Neural progenitor cell (in vitro differentiated cells): ENCODE measurements around the gene IRF2BP2. TPM values are rescaled to one million over a fixed set of nuclear protein-coding genes. Genes with fewer than 3 reads are reported as not detected.

Experiments used
- DNase-seq: peaks from one replicate; pipeline ENCODE4 v3.0.0-alpha.2; 2016; ENCODE audit warnings: low spot score
- H2AFZ ChIP-seq: fragments of 200-600 bp; sonication (generic); replicated peaks from 2 replicates; pipeline ENCODE4 v1.6.1; 2016; ENCODE audit warnings: antibody characterized with exemption
- H3F3A ChIP-seq: fragments of 200-600 bp; sonication (generic); 2 replicates; pipeline ENCODE4 v1.6.1; 2016; ENCODE audit warnings: antibody characterized with exemption, low read depth
- H3K27ac ChIP-seq: fragments of 200-600 bp; sonication (generic); 2 replicates; pipeline ENCODE4 v1.5.1; 2016; ENCODE audit warnings: mild to moderate bottlenecking
- H3K27me3 ChIP-seq: fragments of 200-600 bp; sonication (generic); 2 replicates; pipeline ENCODE4 v1.6.1; 2016; ENCODE audit warnings: mild to moderate bottlenecking, moderate library complexity
- H3K36me3 ChIP-seq: fragments of 200-600 bp; sonication (generic); 2 replicates; pipeline ENCODE4 v1.5.1; 2016
- H3K4me1 ChIP-seq: fragments of 200-600 bp; sonication (generic); 2 replicates; pipeline ENCODE4 v1.6.1; 2016; ENCODE audit warnings: mixed run types
- H3K4me2 ChIP-seq: fragments of 200-600 bp; sonication (generic); 2 replicates; pipeline ENCODE4 v1.6.1; 2016
- H3K4me3 ChIP-seq: fragments of 200-600 bp; sonication (generic); 2 replicates; pipeline ENCODE4 v1.5.1; 2016
- H3K79me2 ChIP-seq: fragments of 200-600 bp; sonication (generic); 2 replicates; pipeline ENCODE4 v1.6.1; 2016; ENCODE audit warnings: low read depth
- H3K9ac ChIP-seq: fragments of 200-600 bp; sonication (generic); 2 replicates; pipeline ENCODE4 v1.6.1; 2016
- H3K9me3 ChIP-seq: fragments of 200-600 bp; sonication (generic); 2 replicates; pipeline ENCODE4 v1.5.1; 2016; ENCODE audit warnings: low read depth
- H4K20me1 ChIP-seq: fragments of 200-600 bp; sonication (generic); 2 replicates; pipeline ENCODE4 v1.6.1; 2016; ENCODE audit warnings: low read depth
- H3K27ac Mint-ChIP-seq: 3 replicates; pipeline ENCODE4 v1.8.0; 2021; ENCODE audit warnings: mixed read lengths
- H3K27me3 Mint-ChIP-seq: 2 replicates; pipeline ENCODE4 v1.8.0; 2022; ENCODE audit warnings: low read depth, mild to moderate bottlenecking, inconsistent platforms, moderate library complexity, mixed read lengths; ENCODE audit not compliant: insufficient read depth
- H3K36me3 Mint-ChIP-seq: 3 replicates; pipeline ENCODE4 v1.8.0; 2021; ENCODE audit warnings: mixed read lengths
- H3K4me1 Mint-ChIP-seq: 3 replicates; pipeline ENCODE4 v1.8.0; 2021; ENCODE audit warnings: mixed read lengths
- H3K4me3 Mint-ChIP-seq: 3 replicates; pipeline ENCODE4 v1.8.0; 2021; ENCODE audit warnings: mild to moderate bottlenecking, moderate library complexity, mixed read lengths
- H3K9me3 Mint-ChIP-seq: 3 replicates; pipeline ENCODE4 v1.8.0; 2020; ENCODE audit warnings: mixed read lengths
- CTCF ChIP-seq: fragments of 200-600 bp; sonication (generic); IDR thresholded peaks from 2 replicates; pipeline ENCODE4 v1.5.1; 2017; ENCODE audit warnings: antibody characterized with exemption, mild to moderate bottlenecking
- EZH2 ChIP-seq: fragments of 200-600 bp; sonication (generic); IDR thresholded peaks from 2 replicates; pipeline ENCODE4 v1.6.1; 2017; ENCODE audit warnings: antibody characterized with exemption, mild to moderate bottlenecking, moderate library complexity
- EZH2phosphoT487 ChIP-seq: fragments of 200-600 bp; sonication (generic); IDR thresholded peaks from 2 replicates; pipeline ENCODE4 v1.6.1; 2017; ENCODE audit warnings: antibody characterized with exemption
- total RNA-seq: library from RNA; depleted of rRNA; stranded (reverse); fragments of >200 nt; gene quantifications from 2 replicates; pipeline ENCODE4 v1.2.3, GENCODE V29; 2015; ENCODE audit warnings: low replicate concordance

Gene IRF2BP2
- total RNA-seq, 1 donor from 2014 or later = 22.9 TPM

- no peaks in the 10 kb centered on the region for H3K27me3 ChIP-seq
- peak overlapping the region; percentile 27 for H2AFZ ChIP-seq
- DNase-seq = no peak
- no peaks in the 10 kb centered on the region for H3F3A ChIP-seq
- no peaks in the 10 kb centered on the region for H3K79me2 ChIP-seq
- H3K9me3 ChIP-seq = no peaks in the 10 kb centered on the region
- no peak overlapping the region for H3K27ac ChIP-seq
- no peaks in the 10 kb centered on the region for H3K36me3 ChIP-seq
- H4K20me1 ChIP-seq = no peaks in the 10 kb centered on the region
- no peak overlapping the region for H3K9ac ChIP-seq
- Mint-ChIP-seq H3K27ac (no peak overlapping the region), H3K9me3 (no peaks in the 10 kb centered on the region), H3K27me3 (peaks cover 11% of the 10 kb centered on the region), H3K4me3 (no peak overlapping the region), H3K4me1 (peaks cover 14% of the 10 kb centered on the region), H3K36me3 (no peaks in the 10 kb centered on the region)
- H3K4me3 ChIP-seq = no peak overlapping the region
- TF ChIP-seq CTCF (no peak), EZH2phosphoT487 (no peak), EZH2 (no peak)
- H3K4me1 ChIP-seq = no peaks in the 10 kb centered on the region
- H3K4me2 ChIP-seq = no peak overlapping the region
Observed at GRCh38 chr1:234578735-234579134, 31.2 kb downstream of the IRF2BP2 start.

- no peak overlapping the region for H3K4me2 ChIP-seq
- H3K36me3 ChIP-seq = no peaks in the 10 kb centered on the region
- peaks cover 2% of the 10 kb centered on the region for H3K4me1 ChIP-seq
- Mint-ChIP-seq H3K27ac (no peak overlapping the region), H3K36me3 (no peaks in the 10 kb centered on the region), H3K4me3 (no peak overlapping the region), H3K4me1 (peaks cover 17% of the 10 kb centered on the region), H3K27me3 (peaks cover 11% of the 10 kb centered on the region), H3K9me3 (no peaks in the 10 kb centered on the region)
- no peaks in the 10 kb centered on the region for H3F3A ChIP-seq
- no peak overlapping the region for H3K27ac ChIP-seq
- H3K79me2 ChIP-seq = no peaks in the 10 kb centered on the region
- no peak overlapping the region for H2AFZ ChIP-seq
- H3K4me3 ChIP-seq = no peak overlapping the region
- no peak overlapping the region for H3K9ac ChIP-seq
- H4K20me1 ChIP-seq = no peaks in the 10 kb centered on the region
- TF ChIP-seq EZH2phosphoT487 (no peak), EZH2 (no peak), CTCF (no peak)
- no peak for DNase-seq
- H3K27me3 ChIP-seq = no peaks in the 10 kb centered on the region
- no peaks in the 10 kb centered on the region for H3K9me3 ChIP-seq
Observed at GRCh38 chr1:234578087-234578486, 31.9 kb downstream of the IRF2BP2 start.

- DNase-seq = no peak
- no peak overlapping the region for H3K27ac ChIP-seq
Observed at GRCh38 chr1:234573711-234574299, 36.2 kb downstream of the IRF2BP2 start.

More at GRCh38 chr1:234573711-234574299, 36.2 kb downstream of the IRF2BP2 start:
- H3K36me3 Mint-ChIP-seq = no peaks in the 10 kb centered on the region
- no peaks in the 10 kb centered on the region for H4K20me1 ChIP-seq
- no peak overlapping the region for H3K4me3 ChIP-seq
- H3K4me1 Mint-ChIP-seq = peaks cover 19% of the 10 kb centered on the region
- H3K27me3 ChIP-seq = no peaks in the 10 kb centered on the region
- no peaks in the 10 kb centered on the region for H3K9me3 Mint-ChIP-seq
- no peaks in the 10 kb centered on the region for H3K9me3 ChIP-seq
- no peak overlapping the region for H3K9ac ChIP-seq
- H3K4me3 Mint-ChIP-seq = no peak overlapping the region
- no peak overlapping the region for H3K4me2 ChIP-seq
- H3K27me3 Mint-ChIP-seq = peaks cover 6% of the 10 kb centered on the region
- H2AFZ ChIP-seq = no peak overlapping the region
- peaks cover 4% of the 10 kb centered on the region for H3K4me1 ChIP-seq
- TF ChIP-seq CTCF = no peak
- TF ChIP-seq EZH2 = no peak
- TF ChIP-seq EZH2phosphoT487 = no peak
- no peaks in the 10 kb centered on the region for H3F3A ChIP-seq
- no peaks in the 10 kb centered on the region for H3K36me3 ChIP-seq
- no peaks in the 10 kb centered on the region for H3K79me2 ChIP-seq
- H3K27ac Mint-ChIP-seq = no peak overlapping the region
